UCSD-AML1 (cell line): ENCODE data around the gene ZNF496.
"Not testable (repeated sequence)": the region's sequence is repeated elsewhere in the genome, so short reads cannot be mapped to it uniquely, and the experiment has no call there.

Experiments
- DNase-seq: peaks from one replicate; lab custom pipeline; 2025; ENCODE audit not compliant: unreplicated experiment; lab: John Stamatoyannopoulos, UW

The ZNF496 gene

DNA sequence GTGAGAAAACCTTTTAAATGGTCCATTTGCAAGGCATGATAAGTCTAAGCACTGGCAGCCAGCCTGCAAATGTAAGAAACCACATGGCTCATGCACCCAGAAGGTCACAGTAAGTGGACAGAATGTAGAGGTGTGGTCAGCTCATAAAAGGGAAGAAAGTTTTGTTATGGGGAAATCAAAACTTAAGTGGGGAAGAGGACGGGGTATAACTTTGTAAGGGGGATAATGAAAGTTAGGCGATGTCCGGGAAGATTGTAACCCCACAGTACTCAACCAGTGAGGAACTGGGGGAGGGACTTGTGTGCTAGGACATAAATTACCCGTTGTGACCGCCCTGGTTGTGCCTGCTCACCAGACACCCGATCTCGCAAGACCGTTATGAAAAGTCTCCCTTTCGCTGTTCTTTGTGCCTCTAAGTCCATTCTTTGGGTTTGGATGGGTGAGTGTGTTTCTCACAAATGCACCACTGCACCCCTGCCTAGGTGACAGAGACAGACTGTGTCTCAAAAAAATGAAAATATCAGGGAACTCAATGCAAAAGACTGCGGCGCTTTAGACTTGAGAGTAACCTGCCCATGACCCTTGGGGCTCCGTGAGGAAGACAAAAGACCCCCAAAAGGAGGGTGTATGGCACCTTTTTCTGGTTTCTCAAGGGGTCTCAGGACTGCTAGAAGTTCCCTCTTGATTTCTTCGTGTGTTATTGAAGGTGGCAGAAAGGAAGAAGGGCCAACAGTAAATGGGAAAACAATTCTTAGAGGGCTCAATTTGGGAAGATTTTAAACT, 28.6 kb upstream of the ZNF496 start:
- no peak for DNase-seq

DNA sequence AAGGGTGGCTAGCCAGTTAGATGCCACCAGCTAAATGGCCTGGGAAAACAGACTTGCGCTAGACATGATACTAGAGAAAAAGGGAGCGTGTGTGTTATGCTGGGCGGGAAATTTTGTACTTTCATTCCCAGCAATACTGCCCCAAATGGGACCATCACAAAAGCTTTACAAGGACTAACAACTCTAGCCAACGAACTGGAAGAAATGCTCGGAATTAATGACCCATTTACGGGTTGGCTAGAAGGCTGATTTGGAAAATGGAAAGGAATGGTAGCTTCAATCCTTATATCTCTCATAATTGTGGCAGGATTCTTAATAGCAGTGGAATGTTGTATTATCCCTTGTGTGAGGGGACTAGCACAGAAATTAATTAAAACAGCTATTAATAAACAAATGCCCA, 27.9 kb upstream of the ZNF496 start:
- DNase-seq: no peak

DNA sequence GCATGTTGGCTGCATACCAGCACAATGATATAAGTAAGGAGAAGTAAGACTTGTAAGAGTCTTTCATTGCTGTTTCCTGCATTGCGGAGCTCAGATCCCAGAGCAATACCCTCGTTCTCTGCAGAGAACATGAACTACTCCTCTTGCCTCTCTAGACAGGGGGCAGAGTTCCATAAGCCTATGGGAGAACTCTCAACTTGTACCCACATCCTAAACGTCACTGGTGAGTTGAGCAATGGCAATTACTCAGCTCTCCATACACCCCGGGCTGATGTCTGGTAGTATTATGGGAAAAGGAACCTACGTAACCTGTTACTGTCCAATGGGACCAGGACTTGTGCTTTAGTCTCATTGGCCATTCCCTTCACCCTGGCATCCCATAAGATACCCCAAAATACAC, 27.3 kb upstream of the ZNF496 start:
- DNase-seq: no peak

DNA sequence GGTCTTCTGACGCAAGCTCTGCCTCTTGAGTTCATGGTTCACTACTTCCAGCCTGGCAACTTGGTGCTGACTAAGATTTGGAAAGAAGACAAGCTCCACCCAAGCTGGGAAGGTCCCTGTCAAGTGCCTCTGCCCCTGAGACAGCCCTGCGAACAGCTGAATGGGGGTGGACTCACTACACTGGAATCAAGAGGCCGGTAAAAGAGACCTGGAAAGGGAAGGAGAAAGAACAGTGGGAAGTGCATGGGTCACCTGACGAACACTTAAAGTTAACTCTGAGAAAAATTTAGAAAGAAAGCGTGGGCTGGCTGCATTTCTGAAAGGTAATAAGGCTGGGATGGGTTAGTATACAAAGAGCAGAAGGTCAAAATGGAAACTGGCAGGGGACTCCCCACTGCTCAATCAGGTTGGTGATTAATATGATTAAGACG, 26.1 kb upstream of the ZNF496 start:
- DNase-seq: no peak

DNA sequence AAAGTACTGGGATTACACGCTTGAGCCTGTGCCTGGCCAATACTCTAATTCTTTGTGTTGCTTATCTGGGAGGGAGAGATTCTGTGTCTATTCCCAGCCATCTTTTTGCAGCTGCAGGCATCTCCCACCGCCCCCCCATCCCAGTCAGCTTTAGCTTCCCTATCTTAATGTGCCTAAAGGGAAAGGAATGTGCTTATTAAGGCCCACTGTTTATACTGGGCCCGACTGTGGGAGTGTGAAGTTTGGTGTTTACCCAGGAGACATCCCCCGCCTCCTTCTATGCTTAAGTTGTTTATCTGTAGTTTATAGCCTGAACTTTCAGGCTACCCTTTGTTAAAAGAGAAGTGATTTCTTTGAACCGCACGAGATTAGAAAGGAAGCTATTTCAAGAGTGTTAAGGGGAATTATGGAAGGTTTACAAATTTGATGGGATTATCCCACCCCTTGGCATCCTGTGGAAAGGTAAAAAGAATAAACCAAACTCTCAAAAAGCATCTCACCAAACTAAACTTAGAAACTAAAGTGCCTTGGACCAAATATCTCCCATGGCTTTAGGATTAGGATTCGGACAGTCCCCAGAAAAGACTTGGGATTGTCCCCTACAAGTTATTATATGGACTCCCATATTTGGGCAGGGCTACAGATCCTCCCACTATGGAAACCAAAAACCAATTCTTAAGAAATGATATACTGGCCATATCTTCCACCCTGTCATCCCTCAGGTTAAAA, 25.5 kb upstream of the ZNF496 start:
- no peak for DNase-seq

DNA sequence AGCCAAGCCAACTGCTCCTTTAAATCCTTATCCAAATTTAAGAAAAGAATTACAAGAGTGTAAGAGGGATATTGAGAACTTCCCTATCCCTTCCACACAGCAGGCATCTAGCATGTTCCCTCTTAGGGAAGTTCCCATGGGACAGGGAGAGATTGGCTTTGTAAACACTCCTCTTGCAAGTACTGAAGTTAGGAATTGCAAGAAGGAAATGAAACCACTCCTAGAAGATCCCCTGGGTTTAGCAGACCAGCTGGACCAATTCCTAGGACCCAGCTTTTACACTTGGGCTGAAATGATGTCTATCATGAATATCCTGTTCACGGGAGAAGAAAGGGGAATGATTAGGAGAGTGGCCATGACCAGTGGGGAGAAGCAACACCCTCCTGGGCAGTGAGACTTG, 23.5 kb upstream of the ZNF496 start:
- DNase-seq: not testable (repeated sequence)

DNA sequence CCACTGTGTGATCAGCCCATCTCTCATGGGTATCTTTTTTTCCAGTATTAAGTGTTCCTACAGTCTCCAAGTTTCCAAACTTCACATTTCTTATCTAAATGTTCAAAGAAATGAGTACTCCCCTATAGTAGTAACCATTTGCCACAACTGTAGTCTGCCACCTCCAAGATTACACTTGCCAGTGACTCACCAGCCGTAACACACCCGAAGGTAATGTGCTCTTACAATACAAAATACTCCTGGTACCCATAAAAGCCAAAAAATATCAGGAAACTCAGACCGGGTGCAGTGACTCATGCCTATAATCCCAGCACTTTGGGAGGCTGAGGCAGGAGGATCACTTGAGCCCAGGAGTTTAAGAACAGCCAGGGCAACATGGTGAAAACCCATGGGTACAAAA, 20.5 kb upstream of the ZNF496 start:
- no peak for DNase-seq

DNA sequence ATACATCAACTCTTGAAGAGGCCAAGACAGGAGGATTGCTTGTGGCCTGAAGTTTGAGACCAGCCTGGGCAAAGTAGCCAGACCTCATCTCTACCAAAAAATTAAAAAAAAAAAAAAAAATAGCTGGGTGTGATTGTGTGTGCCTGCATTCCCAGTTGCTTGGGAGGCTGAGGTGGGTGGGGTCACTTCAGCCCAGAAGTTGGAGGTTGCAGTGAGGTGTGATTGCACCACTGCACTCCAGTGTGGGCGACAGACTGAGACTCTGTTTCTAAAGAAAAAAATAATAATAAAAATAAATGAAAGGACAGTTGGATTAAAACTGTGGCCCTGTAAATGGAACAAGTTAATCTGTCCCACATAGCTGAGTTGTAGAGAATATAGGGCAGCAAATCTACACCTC, 18.9 kb upstream of the ZNF496 start:
- no peak for DNase-seq

DNA sequence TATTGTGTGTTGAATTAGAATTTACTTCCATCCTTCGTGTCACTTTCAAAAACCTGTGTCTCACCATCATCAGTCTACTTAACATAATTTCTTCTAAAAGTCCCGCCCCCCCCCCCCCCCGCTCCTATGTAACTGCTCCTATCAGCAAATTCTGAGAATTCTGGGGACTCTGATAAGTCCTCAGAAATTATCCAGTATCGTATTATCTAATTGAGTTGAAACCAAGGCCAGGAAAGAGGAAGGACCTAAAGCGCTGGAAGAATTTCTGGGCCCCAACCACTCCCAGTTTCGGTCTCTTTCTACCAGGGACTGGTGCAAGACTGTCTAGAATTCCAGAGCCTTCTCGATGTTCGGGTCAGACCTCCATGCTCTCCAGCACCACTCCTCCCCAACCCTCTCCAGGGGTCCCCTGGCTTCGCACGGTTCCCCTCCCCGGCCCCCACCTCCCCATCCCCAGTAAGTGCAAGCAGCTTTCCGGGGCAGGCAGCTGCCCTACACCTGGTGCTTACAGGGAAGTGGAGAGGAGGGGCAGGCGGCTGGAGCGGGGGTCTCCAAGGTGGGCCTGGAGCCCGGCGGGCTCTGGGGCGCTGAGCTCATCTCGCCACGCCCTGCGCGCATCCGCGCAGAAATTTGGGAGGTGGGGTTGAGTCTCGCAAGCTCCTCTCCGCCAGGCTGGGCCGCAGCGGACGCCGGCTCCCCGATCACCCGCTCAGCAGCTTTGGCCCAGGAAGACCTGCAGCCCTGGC, 16.0 kb upstream of the ZNF496 start:
- DNase-seq: no peak

DNA sequence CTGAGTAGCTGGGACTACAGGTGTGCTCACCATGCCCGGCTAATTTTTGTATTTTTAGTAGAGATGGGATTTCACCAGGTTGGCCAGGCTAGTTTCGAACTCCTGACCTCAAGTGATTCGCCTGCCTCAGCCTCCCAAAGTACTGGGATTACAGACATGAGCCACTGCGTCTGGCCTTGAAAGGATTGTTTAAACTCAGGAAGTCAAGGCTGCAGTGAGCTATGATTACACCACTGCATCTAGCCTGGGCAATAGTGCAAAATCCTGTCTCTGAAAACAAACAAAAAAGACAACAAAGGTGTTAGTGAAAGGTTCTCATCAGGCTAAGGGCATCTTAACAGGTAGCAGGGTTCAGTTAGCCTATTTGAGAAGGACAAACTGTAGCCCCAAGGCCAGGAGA, 14.2 kb upstream of the ZNF496 start:
- no peak for DNase-seq

DNA sequence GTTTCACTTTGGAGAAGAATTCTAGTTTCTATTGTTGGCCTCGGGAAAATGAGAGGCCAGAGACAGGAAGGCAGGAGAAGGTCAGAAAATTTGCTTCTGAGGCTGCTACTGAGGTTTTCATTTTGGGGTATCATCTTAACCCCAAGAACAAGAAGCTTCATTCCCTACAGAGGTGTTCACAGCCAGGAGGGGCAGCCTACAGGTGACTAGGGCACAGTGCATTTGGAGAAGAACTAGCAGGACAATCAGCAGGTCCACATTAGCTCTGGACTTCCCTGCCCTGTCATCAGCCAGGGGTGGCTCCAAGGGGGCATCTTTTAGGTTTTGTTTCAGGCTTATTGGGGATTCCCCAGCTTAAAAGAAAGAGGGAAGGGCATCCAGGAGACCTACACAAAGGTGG, 12.1 kb upstream of the ZNF496 start:
- no peak for DNase-seq

DNA sequence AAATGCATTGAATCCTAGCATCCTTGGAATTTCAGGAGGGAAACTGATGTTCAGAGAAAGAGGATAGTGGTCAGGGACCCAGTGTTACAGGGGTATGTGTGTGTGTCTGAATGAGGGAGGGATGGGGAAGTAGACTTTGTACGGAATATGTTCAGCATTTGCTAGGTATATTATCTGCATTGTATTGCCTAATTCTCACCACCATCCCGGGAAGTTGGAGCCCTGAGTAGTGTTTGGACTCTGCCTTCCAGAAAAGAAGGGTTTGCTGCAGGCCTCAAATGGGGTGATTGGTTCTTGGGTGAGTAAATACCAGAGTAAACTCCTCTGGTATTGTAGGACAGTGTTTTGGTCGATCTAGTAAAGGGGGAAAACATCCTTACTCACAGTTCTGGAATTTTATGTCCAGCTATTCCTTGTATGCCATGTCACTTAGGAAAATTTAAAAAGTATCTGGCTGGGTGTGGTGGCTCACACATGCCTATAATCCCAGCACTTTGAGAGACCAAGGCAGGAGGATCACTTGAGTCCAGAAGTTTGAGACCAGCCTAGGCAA, 7.1 kb upstream of the ZNF496 start:
- DNase-seq: no peak

DNA sequence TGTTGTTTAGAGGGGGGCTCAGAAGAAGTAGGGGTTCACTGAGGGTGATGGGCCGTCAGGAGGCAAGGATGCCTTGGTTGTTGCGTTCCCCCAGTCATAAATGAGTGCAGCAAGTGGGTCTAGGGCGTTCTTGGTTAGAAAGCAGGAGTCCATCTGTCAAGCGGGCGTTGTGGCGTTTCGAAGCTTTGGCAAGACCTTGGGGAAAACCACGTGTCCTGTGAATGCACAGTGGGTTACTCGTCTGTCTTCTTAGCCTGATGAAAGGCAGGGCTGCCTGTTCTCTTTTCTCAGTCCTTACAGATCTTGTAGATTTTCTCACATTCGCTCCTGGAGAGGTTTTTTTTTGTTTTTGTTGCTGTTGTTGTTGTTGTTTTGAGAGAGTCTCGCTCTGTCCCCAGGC, 6.3 kb upstream of the ZNF496 start:
- DNase-seq: no peak

DNA sequence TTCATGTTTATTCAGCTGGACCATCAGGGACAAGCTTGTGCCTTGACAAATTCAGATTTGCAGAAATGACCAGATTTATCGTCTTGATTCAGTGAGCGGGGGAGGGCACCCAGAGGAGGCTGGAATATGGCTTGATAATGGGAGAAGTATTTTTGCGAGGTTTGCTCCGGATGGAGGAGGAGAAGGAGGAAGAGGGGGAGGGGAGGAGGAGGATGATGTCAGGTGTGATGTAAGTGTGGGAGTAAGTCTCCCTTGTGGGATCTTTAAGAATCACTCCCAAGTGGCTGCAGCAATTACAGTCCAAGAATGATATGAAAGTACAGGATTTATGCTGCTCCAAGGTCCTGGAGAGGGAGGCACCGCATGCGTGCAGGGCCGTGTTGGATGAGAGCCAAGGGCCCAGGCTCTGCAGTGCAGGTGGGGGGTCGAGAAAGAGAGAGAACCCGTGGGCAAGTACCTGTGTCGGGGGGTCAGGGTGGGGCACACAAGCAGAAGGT, 5.6 kb upstream of the ZNF496 start:
- DNase-seq: no peak

DNA sequence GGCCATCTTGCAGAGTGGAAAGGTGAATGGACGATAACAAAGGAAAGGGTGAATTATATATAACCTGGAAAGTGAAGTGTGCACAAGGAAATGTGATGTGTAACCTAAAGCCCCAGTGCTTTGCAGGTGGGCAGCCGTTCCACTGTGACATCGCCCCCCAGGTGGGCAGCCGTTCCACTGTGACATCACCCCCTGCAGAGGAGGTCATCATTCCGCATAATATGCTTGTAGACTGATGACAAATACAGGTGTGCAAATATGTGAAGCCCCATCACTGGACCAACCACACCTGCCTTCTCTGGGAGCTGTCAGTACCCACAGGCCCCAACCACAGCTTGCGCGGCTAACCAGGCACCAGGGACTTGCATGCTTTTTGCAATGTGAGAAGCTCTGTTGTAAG, 4.7 kb upstream of the ZNF496 start:
- DNase-seq: no peak

DNA sequence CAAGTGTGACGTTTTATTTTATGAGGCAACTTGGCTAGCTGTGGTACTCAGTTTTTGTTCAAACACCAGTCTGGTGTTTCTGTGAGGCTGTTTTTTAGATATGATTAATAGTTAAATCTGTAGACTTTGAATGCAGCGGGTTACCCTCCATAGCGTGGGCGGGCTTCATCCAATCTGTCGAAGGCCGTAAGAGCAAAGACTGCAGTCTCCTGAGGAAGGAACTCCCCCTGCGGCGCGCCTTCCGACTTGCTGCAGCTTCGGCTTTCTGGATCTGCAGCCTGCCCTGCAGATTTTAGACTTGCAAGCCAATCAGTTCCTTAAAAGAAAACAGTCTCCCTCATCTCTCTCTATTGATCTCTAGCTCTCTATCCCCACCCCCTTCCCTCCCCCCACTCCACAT, 4.2 kb upstream of the ZNF496 start:
- no peak for DNase-seq

DNA sequence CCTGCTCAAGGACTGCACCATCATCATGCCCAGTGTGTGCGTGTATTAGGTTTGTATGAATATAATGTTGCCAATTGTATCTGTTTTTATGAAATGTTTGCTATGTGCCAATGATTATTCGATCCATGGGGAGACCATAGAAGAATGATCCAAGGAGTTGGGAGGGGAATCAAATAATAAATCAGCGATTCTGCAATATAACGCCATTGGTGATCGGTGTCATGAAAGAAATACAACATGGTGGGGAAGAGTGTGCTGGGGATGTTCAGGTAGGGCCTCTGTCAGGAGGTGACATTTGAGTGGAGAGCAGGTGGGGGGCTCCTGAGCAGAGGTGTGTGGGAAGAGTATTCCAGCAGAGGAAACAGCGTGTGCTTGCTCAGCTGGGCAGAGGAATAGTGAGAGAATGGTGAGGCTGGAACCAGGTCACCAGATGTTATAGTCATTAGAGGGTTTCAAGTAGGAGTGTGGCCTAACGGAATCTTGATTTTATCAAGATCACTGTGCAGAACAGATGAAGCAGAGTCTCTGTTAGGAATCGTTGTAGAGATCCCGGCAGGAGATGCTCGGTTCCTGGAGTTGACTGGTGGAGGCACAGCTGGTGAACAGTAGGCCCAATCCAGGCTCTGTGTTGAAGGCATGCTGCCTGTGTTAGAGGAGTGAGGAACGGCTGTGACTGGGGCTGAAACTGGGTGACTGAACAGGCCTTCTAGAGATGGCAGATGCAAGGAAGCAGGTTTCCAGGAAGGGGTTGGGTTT, 2.9 kb upstream of the ZNF496 start:
- no peak for DNase-seq

DNA sequence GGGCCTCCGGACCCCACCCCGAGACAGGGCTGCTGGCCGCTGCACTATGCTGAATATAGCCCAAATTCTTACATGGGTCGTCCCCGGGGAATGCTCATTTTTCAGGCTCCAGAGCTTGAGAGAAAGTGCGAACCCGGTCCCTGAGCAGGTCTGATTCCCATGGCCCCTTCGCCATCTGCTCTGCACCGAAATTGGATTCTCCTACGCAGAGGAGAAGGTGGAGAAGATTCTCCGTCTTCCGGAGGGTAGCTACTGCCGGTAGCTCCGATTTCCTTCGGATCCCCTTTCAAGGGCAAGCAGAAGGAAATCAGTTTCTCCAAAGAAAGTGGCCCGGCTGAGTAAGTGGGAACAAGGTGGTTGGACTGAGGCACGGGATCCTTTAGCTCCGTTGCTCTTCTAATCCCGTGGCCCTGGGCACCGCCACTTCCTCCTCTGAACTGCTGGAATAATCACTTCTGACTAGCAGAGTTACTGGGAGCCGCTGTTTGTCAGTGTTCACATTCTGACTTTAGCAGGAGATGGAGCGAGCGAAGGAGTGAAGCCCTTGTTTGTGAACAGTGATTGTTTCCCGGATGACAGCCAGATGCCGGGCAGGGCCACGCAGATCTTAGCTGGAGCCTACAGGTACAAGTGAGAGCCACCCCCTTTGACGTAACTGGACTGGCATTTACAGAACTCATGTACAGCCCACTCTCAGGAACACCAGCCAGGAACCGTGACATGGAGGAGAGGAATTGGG, 1.1 kb upstream of the ZNF496 start:
- no peak for DNase-seq

DNA sequence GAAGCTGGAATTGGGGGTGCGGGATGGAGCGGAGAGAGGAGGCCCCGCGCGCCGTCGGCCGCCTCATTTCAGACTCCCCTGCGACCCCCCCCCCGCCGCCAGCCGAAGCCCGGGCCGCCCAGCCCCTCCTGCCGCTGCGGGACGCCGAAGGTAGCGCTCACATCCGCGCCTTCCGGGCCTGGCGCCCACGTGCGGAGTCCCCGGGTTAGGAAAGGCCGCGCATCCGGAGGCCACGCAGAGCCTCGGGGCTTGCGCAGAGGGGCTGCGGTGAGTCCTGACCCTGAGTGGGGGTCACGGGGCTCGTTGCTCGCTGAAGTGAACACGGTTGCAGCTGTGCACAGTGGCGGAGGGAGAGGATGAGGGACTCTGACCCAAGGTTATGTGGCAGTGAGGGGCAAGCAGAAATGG, 552 bp upstream of the ZNF496 start:
- peak; percentile 64 for DNase-seq

DNA sequence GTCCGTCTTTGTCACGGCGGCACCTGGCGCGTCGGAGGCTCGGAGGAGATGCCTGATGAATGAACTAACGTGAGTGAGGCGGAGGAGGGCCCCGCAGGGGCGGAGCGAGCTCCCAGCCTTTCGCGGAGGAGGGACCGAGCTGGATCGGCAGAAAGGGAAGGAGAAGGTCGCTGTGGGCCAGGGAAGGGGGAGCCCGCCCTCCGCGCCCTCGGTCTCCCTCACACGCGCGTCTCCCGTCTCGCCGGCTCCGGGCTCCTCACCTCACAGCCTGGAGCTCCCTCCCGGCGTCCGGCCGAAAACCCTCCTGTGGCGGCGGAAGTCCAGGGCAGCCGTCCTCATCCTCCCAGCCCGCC, 519 bp downstream of the ZNF496 start:
- DNase-seq: peak; percentile 74
